HEK293 (cell line): Measurements from ENCODE around the gene FGF3.

Source experiments
- HOXD13 ChIP-seq: sonication (generic); formaldehyde crosslinking; IDR thresholded peaks from 2 replicates; pipeline ENCODE4 v1.8.0; 2022; ENCODE audit warnings: missing genetic modification reagents, borderline replicate concordance
- MYNN ChIP-seq: fragments of 450-650 bp; formaldehyde crosslinking; IDR thresholded peaks from 2 replicates; pipeline ENCODE4 v1.5.1; 2016; ENCODE audit warnings: missing biosample characterization, missing genetic modification characterization, borderline replicate concordance
- TCF7L2 ChIP-seq: IDR thresholded peaks from 2 replicates; pipeline ENCODE4 v1.6.1; 2011; ENCODE audit warnings: low read depth, mild to moderate bottlenecking, inconsistent platforms, low read length, moderate library complexity, borderline replicate concordance
- YY2 ChIP-seq: fragments of 450-650 bp; formaldehyde crosslinking; IDR thresholded peaks from 2 replicates; pipeline ENCODE4 v1.5.1; 2016; ENCODE audit warnings: missing biosample characterization, missing genetic modification characterization
- ZBTB7A ChIP-seq: fragments of 450-650 bp; formaldehyde crosslinking; IDR thresholded peaks from 2 replicates; pipeline ENCODE4 v1.5.1; 2016; ENCODE audit warnings: low read depth, missing biosample characterization, missing genetic modification characterization
- ZNF121 ChIP-seq: fragments of 450-650 bp; formaldehyde crosslinking; IDR thresholded peaks from 2 replicates; pipeline ENCODE4 v1.5.1; 2016; ENCODE audit warnings: missing biosample characterization, missing genetic modification characterization
- TF ChIP-seq, protein P1 (sequence below): fragments of 450-650 bp; formaldehyde crosslinking; IDR thresholded peaks from 2 replicates; pipeline ENCODE4 v1.5.1; 2016; ENCODE audit warnings: missing biosample characterization, missing genetic modification characterization
- TF ChIP-seq, protein P2 (sequence below): fragments of 450-650 bp; formaldehyde crosslinking; optimal IDR thresholded peaks from 2 replicates; pipeline ENCODE3; 2016; ENCODE audit warnings: missing biosample characterization, mild to moderate bottlenecking, missing genetic modification characterization
- TF ChIP-seq, protein P3 (sequence below): fragments of 450-650 bp; formaldehyde crosslinking; IDR thresholded peaks from 2 replicates; pipeline ENCODE4 v1.5.1; 2016; ENCODE audit warnings: missing biosample characterization, missing genetic modification characterization
- TF ChIP-seq, protein P4 (sequence below): fragments of 450-650 bp; formaldehyde crosslinking; IDR thresholded peaks from 2 replicates; pipeline ENCODE4 v1.5.1; 2016; ENCODE audit warnings: missing biosample characterization, missing genetic modification characterization
- TF ChIP-seq, protein P5 (sequence below): fragments of 450-650 bp; formaldehyde crosslinking; IDR thresholded peaks from 2 replicates; pipeline ENCODE4 v1.5.1; 2016; ENCODE audit warnings: missing biosample characterization, missing genetic modification characterization
- TF ChIP-seq, protein P6 (sequence below): fragments of 450-650 bp; formaldehyde crosslinking; IDR thresholded peaks from 2 replicates; pipeline ENCODE4 v1.5.1; 2016; ENCODE audit warnings: missing biosample characterization, missing genetic modification characterization

DNA sequence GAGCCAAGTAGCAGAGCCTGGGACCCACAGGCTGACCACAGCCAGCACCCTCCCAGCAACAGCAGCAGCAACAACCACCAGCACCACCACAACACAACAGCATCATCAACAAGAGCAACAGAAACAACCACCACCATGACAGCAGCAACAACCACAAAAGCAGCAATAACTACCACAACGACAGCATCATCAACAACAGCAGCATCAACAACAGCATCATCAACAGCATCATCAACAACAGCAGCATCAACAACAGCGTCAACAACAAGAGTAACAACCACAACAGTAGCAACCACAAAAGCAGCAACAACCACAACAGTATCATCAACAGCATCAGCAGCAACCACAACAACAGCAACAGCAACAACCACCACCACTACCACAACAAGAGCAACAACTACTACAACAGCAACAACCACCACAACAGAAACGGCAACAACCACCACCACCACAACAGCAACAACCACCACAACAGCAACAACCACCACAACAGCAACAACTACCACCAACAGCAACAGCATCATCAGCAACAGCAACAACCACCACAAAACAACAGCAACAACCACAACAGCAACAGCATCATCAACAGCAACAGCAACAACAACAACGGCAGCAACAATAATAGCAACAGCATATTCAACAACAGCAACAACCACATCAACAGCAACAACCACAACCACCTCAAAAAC is 22.1 kb upstream of the FGF3 start:
- TF ChIP-seq ZBTB7A (tag by site-specific recombination) (no peak), ZNF121 (tag by site-specific recombination) (no peak), HOXD13 (CRISPR knock-in tag) (no peak), YY2 (tag by site-specific recombination) (no peak), MYNN (tag by site-specific recombination) (no peak), TCF7L2 (no peak)
- TF ChIP-seq, protein P1, sequence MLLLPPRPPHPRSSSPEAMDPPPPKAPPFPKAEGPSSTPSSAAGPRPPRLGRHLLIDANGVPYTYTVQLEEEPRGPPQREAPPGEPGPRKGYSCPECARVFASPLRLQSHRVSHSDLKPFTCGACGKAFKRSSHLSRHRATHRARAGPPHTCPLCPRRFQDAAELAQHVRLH (tag by site-specific recombination), result no peak
- TF ChIP-seq, protein P2, sequence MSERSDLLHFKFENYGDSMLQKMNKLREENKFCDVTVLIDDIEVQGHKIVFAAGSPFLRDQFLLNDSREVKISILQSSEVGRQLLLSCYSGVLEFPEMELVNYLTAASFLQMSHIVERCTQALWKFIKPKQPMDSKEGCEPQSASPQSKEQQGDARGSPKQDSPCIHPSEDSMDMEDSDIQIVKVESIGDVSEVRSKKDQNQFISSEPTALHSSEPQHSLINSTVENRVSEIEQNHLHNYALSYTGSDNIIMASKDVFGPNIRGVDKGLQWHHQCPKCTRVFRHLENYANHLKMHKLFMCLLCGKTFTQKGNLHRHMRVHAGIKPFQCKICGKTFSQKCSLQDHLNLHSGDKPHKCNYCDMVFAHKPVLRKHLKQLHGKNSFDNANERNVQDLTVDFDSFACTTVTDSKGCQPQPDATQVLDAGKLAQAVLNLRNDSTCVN (tag by site-specific recombination), result no peak
- TF ChIP-seq, protein P3, sequence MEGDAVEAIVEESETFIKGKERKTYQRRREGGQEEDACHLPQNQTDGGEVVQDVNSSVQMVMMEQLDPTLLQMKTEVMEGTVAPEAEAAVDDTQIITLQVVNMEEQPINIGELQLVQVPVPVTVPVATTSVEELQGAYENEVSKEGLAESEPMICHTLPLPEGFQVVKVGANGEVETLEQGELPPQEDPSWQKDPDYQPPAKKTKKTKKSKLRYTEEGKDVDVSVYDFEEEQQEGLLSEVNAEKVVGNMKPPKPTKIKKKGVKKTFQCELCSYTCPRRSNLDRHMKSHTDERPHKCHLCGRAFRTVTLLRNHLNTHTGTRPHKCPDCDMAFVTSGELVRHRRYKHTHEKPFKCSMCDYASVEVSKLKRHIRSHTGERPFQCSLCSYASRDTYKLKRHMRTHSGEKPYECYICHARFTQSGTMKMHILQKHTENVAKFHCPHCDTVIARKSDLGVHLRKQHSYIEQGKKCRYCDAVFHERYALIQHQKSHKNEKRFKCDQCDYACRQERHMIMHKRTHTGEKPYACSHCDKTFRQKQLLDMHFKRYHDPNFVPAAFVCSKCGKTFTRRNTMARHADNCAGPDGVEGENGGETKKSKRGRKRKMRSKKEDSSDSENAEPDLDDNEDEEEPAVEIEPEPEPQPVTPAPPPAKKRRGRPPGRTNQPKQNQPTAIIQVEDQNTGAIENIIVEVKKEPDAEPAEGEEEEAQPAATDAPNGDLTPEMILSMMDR (tag by site-specific recombination), result no peak
- TF ChIP-seq, protein P4, sequence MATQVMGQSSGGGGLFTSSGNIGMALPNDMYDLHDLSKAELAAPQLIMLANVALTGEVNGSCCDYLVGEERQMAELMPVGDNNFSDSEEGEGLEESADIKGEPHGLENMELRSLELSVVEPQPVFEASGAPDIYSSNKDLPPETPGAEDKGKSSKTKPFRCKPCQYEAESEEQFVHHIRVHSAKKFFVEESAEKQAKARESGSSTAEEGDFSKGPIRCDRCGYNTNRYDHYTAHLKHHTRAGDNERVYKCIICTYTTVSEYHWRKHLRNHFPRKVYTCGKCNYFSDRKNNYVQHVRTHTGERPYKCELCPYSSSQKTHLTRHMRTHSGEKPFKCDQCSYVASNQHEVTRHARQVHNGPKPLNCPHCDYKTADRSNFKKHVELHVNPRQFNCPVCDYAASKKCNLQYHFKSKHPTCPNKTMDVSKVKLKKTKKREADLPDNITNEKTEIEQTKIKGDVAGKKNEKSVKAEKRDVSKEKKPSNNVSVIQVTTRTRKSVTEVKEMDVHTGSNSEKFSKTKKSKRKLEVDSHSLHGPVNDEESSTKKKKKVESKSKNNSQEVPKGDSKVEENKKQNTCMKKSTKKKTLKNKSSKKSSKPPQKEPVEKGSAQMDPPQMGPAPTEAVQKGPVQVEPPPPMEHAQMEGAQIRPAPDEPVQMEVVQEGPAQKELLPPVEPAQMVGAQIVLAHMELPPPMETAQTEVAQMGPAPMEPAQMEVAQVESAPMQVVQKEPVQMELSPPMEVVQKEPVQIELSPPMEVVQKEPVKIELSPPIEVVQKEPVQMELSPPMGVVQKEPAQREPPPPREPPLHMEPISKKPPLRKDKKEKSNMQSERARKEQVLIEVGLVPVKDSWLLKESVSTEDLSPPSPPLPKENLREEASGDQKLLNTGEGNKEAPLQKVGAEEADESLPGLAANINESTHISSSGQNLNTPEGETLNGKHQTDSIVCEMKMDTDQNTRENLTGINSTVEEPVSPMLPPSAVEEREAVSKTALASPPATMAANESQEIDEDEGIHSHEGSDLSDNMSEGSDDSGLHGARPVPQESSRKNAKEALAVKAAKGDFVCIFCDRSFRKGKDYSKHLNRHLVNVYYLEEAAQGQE (tag by site-specific recombination), result no peak
- TF ChIP-seq, protein P5, sequence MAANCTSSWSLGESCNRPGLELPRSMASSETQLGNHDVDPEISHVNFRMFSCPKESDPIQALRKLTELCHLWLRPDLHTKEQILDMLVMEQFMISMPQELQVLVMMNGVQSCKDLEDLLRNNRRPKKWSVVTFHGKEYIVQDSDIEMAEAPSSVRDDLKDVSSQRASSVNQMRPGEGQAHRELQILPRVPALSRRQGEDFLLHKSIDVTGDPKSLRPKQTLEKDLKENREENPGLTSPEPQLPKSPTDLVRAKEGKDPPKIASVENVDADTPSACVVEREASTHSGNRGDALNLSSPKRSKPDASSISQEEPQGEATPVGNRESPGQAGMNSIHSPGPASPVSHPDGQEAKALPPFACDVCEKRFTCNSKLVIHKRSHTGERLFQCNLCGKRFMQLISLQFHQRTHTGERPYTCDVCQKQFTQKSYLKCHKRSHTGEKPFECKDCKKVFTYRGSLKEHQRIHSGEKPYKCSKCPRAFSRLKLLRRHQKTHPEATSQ (tag by site-specific recombination), result no peak
- TF ChIP-seq, protein P6, sequence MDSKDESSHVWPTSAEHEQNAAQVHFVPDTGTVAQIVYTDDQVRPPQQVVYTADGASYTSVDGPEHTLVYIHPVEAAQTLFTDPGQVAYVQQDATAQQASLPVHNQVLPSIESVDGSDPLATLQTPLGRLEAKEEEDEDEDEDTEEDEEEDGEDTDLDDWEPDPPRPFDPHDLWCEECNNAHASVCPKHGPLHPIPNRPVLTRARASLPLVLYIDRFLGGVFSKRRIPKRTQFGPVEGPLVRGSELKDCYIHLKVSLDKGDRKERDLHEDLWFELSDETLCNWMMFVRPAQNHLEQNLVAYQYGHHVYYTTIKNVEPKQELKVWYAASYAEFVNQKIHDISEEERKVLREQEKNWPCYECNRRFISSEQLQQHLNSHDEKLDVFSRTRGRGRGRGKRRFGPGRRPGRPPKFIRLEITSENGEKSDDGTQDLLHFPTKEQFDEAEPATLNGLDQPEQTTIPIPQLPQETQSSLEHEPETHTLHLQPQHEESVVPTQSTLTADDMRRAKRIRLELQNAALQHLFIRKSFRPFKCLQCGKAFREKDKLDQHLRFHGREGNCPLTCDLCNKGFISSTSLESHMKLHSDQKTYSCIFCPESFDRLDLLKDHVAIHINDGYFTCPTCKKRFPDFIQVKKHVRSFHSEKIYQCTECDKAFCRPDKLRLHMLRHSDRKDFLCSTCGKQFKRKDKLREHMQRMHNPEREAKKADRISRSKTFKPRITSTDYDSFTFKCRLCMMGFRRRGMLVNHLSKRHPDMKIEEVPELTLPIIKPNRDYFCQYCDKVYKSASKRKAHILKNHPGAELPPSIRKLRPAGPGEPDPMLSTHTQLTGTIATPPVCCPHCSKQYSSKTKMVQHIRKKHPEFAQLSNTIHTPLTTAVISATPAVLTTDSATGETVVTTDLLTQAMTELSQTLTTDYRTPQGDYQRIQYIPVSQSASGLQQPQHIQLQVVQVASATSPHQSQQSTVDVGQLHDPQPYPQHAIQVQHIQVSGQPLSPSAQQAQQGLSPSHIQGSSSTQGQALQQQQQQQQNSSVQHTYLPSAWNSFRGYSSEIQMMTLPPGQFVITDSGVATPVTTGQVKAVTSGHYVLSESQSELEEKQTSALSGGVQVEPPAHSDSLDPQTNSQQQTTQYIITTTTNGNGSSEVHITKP (tag by site-specific recombination), result no peak
